Right cardiac atrium (tissue), 5 donors: ENCODE results near the gene OLFM4. TPM values are rescaled to one million over a fixed set of nuclear protein-coding genes. Genes with fewer than 3 reads are reported as not detected.

Experiments
- ATAC-seq, 2 donors: fragments of 200-7000 bp; cut with Tn5 transposase; one replicate each; pipeline versions ENCODE4 v1.8.0 to v1.9.1; 2020; ENCODE audit warnings: moderate library complexity in 2 of 2, mild to moderate bottlenecking in 1 of 2
- DNase-seq, 3 donors: peaks; one replicate each; pipeline ENCODE4 v3.0.0-alpha.2; 2020
- H3K27ac ChIP-seq: one replicate; pipeline ENCODE4 v1.5.1; 2013; ENCODE audit warnings: mild to moderate bottlenecking, low read length, control low read depth, moderate library complexity
- H3K27me3 ChIP-seq: one replicate; pipeline ENCODE4 v1.6.1; 2013; ENCODE audit not compliant: control insufficient read depth, insufficient read depth
- H3K4me1 ChIP-seq: one replicate; pipeline ENCODE4 v1.6.1; 2013; ENCODE audit warnings: low read length; ENCODE audit not compliant: control insufficient read depth, insufficient read depth
- H3K4me3 ChIP-seq: one replicate; pipeline ENCODE4 v1.5.1; 2013; ENCODE audit warnings: low read length, control low read depth
- H3K9me3 ChIP-seq: one replicate; pipeline ENCODE4 v1.6.1; 2013; ENCODE audit warnings: low read length; ENCODE audit not compliant: control insufficient read depth
- WGBS: extraction: QIAGEN DNeasy Blood & Tissue Kit; methylation state at CpG from one replicate; pipeline ENCODE4 v1.1.7; 2013; 5-methylcytosine and 5-hydroxymethylcytosine counted together
- intact Hi-C, 4 donors: fragments of 100-400 bp; cut with DNase I; formaldehyde crosslinking; loops; one replicate each; pipeline versions ENCODE4 v1.11.0 to v1.14.0; 2022 to 2023
- long read RNA-seq, 4 donors: library from polyadenylated mRNA; unstranded; transcript quantifications; one replicate each; pipeline ENCODE4 v2.0.0, GENCODE V29; 2020 to 2021
- polyA plus RNA-seq: library from polyadenylated mRNA; stranded (reverse); fragments of 200-250 nt; gene quantifications from one replicate; pipeline ENCODE4 v1.2.3, GENCODE V29; 2013
- total RNA-seq, 4 donors: library from RNA; stranded (reverse); fragmentation: NEBNext Ultra II Directional; extraction: Animal tissue kit (Norgen Biotek cat#: 25700); gene quantifications; one replicate each; pipeline ENCODE4 v1.2.1, GENCODE V29; 2021
- donor health status: healthy with polysubstance abuse.
- donor health status: DM: no; HTN: yes; CAD: no.
- donor health status: DM: no; HTN: no; CAD: no.
- donor health status: DM: no; HTN: yes; CAD: no; lungs with severe emphysema.
- donor health status: DM: yes; HTN: yes; CAD: no.

Gene OLFM4, protein sequence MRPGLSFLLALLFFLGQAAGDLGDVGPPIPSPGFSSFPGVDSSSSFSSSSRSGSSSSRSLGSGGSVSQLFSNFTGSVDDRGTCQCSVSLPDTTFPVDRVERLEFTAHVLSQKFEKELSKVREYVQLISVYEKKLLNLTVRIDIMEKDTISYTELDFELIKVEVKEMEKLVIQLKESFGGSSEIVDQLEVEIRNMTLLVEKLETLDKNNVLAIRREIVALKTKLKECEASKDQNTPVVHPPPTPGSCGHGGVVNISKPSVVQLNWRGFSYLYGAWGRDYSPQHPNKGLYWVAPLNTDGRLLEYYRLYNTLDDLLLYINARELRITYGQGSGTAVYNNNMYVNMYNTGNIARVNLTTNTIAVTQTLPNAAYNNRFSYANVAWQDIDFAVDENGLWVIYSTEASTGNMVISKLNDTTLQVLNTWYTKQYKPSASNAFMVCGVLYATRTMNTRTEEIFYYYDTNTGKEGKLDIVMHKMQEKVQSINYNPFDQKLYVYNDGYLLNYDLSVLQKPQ
- total RNA-seq = under 1 TPM in 2 of 4 donors, not detected in 2; 0.20 to 0.26 TPM
- 0.52 TPM for polyA plus RNA-seq
- long read RNA-seq, donor 1 = 0 reads
- long read RNA-seq, donor 2 = 0 reads
- long read RNA-seq, donor 3 = 0 reads
- long read RNA-seq, donor 4 = 0 reads

DNA sequence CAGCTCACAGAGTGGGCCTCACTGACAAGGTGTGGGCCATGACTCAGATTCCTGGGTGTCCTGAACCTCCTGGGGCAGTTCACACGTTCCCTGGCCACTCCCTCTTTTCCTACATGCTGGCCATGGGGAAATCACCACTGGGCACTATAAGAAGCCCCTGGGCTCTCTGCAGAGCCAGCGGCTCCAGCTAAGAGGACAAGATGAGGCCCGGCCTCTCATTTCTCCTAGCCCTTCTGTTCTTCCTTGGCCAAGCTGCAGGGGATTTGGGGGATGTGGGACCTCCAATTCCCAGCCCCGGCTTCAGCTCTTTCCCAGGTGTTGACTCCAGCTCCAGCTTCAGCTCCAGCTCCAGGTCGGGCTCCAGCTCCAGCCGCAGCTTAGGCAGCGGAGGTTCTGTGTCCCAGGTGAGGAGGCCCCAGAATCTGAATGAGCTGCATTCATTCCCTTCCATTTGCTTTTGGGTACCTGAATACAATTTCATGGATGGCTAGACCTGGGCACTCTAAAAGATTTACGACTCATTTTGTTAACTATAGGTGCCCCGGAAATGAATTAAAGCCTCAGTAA is at the start of gene OLFM4:
TSS of gene OLFM4 (plus strand) at position 177 of the 567 bp plus-strand sequence. CDS start at position 201, 24 bp downstream.
- no peaks in the 10 kb centered on the region for H3K27me3 ChIP-seq
- 82% methylated on average over 9 of the region's 9 CpGs for WGBS

DNA sequence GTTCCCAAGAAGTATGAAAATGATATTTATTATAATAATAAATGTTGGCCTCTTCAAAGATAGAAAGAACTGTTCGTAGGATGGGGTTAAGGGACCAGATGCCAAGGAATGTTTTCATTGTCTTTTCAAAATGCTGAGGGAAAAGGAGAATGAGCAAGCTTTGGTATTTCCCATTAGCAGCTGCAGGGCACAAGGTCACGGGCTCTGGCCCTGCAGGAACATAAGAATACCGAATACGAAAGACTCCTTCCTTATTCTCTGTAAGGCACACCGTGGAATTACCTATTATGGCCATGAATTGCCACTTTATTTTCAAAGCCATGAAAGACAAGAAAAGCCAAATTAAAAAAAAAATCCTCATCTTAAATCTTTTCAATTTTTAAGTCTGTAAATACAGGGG is 49.6 kb upstream of the OLFM4 start:
- intact Hi-C loops = no loop called here

More for the DNA sequence above, at the start of gene OLFM4:
- DNase-seq (no peak), ATAC-seq (no peak)
- intact Hi-C loops = no loop called here
- H3K27ac ChIP-seq = no peak within 1 kb of the TSS
- H3K9me3 ChIP-seq = no peaks in the 10 kb centered on the region
- no peak within 1 kb of the TSS for H3K4me3 ChIP-seq
- H3K4me1 ChIP-seq = no peaks in the 10 kb centered on the region

DNA sequence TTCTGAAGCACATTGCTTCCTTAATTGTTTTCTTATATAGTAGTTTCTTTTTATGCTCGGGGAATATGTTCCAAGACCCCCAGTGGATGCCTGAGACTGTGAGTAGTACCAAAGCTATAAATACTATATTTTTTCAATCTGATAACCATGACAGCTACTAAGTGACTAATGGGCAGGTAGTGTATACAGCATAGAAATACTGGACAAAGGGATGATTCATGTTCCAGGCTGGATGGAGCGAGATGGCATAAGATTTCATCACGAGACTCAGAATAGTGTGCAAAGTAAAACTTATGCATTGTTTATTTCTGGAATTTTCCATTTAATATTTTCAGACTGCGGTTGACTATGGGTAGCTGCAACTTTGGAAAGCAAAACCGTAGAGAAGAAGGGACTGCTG is 47.9 kb upstream of the OLFM4 start:
- Histone ChIP-seq H3K27me3 (no peaks in the 10 kb centered on the region), H3K27ac (no peak overlapping the region), H3K9me3 (no peaks in the 10 kb centered on the region), H3K4me3 (no peak overlapping the region), H3K4me1 (no peaks in the 10 kb centered on the region)
- 84% methylated on average over 5 of the region's 5 CpGs for WGBS
- no peak for DNase-seq
- intact Hi-C loops = no loop called here
- no peak for ATAC-seq

More for the DNA sequence above, 49.6 kb upstream of the OLFM4 start:
- no peak overlapping the region for H3K4me3 ChIP-seq
- H3K4me1 ChIP-seq = no peaks in the 10 kb centered on the region
- no peak for ATAC-seq
- no peak for DNase-seq
- 43% methylated on average over 5 of the region's 5 CpGs for WGBS
- no peak overlapping the region for H3K27ac ChIP-seq
- no peaks in the 10 kb centered on the region for H3K9me3 ChIP-seq
- no peaks in the 10 kb centered on the region for H3K27me3 ChIP-seq

DNA sequence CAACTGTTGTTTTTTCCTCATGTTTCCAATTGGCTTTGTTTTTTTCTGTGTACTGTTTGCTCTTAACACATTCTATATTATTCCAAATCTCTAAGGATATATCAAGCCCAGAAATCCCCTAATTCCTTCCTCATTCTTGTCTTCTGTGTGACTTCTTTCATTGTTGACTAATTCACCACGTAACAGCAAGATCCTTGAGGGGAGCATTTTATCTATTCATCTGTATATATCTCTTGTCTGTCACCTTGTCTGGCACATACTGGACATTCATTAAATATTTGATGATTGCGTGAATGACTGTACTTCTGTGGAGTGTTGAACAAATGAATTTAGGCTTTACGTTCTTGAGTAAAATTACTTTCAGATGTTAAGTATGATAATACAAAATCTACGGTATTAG is 44.8 kb upstream of the OLFM4 start:
- Histone ChIP-seq H3K9me3 (no peaks in the 10 kb centered on the region), H3K27me3 (no peaks in the 10 kb centered on the region), H3K27ac (no peak overlapping the region), H3K4me3 (no peak overlapping the region), H3K4me1 (no peaks in the 10 kb centered on the region)
- 86% methylated on average over 4 of the region's 4 CpGs for WGBS
- no peak for ATAC-seq
- DNase-seq = no peak
- intact Hi-C loops = no loop called here

DNA sequence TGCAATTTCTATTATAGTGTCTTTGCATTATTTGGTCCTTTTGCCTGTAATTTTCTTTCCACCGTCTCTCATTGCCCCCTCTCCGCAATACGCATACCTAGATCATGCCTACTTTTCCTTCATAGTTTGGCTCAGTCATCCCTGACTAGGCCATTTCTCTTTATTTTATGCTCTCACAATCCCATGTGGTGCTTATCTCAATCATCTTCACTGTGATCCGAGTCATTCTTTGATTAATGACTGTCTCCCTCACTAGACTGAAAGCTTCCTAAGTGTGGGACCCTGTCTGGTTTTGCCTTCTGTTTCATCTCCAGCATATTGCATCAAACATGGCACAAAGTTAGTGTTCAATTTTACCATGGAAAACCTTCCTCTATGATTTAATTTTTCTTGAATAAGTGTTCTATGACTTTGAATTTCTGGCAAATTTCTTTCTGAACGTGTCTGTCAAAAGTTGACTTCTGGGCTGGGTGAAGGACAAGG is 43.7 kb upstream of the OLFM4 start:
- Histone ChIP-seq H3K4me3 (no peak overlapping the region), H3K9me3 (no peaks in the 10 kb centered on the region), H3K27me3 (no peaks in the 10 kb centered on the region), H3K4me1 (no peaks in the 10 kb centered on the region), H3K27ac (no peak overlapping the region)
- intact Hi-C loops = no loop called here
- ATAC-seq (no peak), DNase-seq (no peak)
- WGBS = 80% methylated on average over 5 of the region's 5 CpGs

DNA sequence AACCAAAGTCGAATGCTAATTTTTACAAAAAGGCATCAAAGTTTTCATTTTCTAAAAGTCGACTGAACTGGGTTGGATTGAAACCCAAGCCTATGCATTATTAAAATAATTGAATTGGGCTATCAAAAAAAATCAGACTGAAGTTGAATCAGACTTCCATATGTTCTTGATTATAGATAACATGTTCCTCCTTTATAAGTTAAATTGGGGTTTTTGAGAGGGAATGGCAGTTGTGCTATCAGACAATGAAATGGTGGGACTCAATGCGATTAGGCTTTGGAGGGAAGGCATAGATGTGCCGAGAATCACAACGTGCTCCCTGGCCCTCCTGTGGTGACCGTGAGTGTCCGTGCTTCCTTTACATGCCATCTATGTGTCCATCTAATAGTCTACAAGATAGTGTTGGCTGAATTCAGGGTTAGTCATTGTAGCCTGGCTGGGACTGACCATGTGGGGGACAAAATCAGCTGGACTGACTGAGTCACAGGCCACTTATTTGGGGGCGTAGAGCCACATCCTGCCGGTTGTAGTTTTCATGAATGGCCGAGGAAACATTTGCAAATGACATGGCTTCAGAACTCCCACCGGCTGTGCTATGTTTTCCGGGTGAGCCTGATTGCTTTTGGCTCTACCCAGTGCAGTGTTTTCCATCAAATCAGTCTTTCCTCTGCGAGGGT is 37.1 kb upstream of the OLFM4 start:
- Histone ChIP-seq H3K4me1 (no peaks in the 10 kb centered on the region), H3K9me3 (no peaks in the 10 kb centered on the region), H3K27me3 (no peaks in the 10 kb centered on the region), H3K27ac (no peak overlapping the region), H3K4me3 (no peak overlapping the region)
- intact Hi-C loops = no loop called here
- DNase-seq (no peak), ATAC-seq (no peak)
- WGBS = 83% methylated on average over 13 of the region's 13 CpGs

DNA sequence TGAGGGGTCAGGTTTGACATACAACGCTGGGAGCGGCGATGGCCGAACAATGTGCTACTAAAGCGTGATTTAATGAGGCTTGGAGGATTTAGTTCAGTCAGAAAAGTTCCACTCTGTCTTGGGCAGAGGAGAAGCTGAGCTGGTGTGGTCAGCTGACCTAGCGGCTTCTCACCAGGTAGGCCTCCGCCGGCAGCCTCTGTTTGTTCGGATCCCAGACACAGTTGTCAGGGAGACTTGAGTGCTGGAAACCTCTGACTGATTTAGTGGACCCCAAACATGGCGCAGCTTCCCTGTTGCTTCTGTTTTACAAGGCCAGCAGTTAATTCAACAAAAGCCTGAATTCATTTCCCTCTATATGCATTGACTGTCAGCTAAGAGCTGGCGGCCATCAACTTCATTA is 36.5 kb upstream of the OLFM4 start:
- ATAC-seq (no peak), DNase-seq (no peak)
- Histone ChIP-seq H3K4me3 (no peak overlapping the region), H3K9me3 (no peaks in the 10 kb centered on the region), H3K4me1 (no peaks in the 10 kb centered on the region), H3K27me3 (no peaks in the 10 kb centered on the region), H3K27ac (no peak overlapping the region)
- intact Hi-C loops = no loop called here
- 94% methylated on average over 11 of the region's 11 CpGs for WGBS

DNA sequence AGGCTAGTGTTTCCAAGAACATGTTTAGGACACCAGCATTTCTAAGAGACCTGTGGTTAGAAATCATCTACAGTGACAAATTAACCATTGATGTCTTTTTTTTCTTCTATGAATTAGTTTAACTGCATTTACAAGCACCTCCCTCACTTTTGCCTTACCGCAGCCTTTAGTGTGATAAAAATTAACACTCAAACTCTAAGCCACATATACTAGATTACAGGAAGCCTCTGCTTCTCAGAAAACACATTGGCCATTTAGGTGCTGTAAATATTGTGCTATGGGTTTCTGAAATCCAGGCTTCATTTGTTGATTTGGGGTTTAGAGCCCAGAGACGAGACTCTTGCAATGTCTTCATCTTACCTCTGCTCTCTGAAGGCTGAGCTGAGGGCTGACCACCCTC is 34.6 kb upstream of the OLFM4 start:
- Histone ChIP-seq H3K4me1 (no peaks in the 10 kb centered on the region), H3K27me3 (no peaks in the 10 kb centered on the region), H3K9me3 (no peaks in the 10 kb centered on the region), H3K27ac (no peak overlapping the region), H3K4me3 (no peak overlapping the region)
- WGBS = 61% methylated on average over 2 of the region's 2 CpGs
- DNase-seq (no peak), ATAC-seq (no peak)
- intact Hi-C loops = no loop called here

DNA sequence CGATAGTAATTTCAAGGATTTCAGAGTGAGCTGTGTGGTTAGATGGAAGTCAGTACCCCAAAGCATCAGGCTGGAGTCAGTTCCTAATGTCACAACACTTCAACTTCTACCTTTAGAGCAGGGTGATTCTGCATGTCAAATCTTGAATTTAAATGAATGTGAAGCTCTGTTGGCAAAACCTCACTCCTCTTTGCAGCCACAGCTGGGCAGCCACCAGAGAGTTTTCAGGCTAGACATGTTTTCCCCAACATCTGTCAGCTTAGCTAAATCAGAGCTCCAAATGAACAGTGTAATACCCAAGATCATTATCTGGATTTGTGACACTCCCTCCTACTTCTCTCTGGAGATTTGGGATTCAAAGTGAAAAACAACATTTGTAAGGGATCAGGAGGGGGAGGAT is 33.7 kb upstream of the OLFM4 start:
- ATAC-seq (no peak), DNase-seq (no peak)
- intact Hi-C loops = no loop called here
- Histone ChIP-seq H3K27ac (no peak overlapping the region), H3K27me3 (no peaks in the 10 kb centered on the region), H3K4me3 (no peak overlapping the region), H3K4me1 (no peaks in the 10 kb centered on the region), H3K9me3 (no peaks in the 10 kb centered on the region)
- WGBS = 76% methylated on average over 1 of the region's 1 CpG

DNA sequence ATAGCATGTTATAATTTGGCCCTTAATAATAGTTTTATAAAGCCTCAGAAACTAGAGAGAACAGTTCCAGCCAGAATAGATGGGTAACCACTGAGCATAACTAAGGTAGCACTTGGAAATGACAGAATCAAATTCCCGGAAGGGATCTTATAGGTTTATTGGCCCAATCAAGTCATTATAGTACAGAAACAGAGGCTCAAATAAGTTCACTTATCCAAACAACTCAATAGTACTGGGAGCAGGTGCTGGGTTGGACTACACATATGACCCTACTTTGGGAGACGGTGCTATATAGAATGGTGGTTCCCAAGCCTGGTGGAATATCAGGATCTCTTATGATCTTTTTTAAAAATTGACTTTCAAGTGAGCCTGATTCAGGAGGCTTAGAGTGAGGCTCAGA is 32.7 kb upstream of the OLFM4 start:
- no peak overlapping the region for H3K27ac ChIP-seq
- ATAC-seq (no peak), DNase-seq (no peak)
- intact Hi-C loops = no loop called here
- no peaks in the 10 kb centered on the region for H3K4me1 ChIP-seq
- WGBS = 95% methylated on average over 2 of the region's 2 CpGs
- no peak overlapping the region for H3K4me3 ChIP-seq
- no peaks in the 10 kb centered on the region for H3K27me3 ChIP-seq
- H3K9me3 ChIP-seq = no peaks in the 10 kb centered on the region
